ENCODE results near the gene BMAL1. TPM values are rescaled to one million over a fixed set of nuclear protein-coding genes. Genes with fewer than 3 reads are reported as not detected.

BMAL1 gene
- total and polyA plus RNA-seq, 5 donors from 2014 or later, result 16.3 to 104 (median 19.7) TPM

GRCh38 chr11:13279487-13279834 is 1.9 kb downstream of the BMAL1 start:
- Histone ChIP-seq H3K9me3 (ENCODE audit: control insufficient read depth in 2 of 2, low read length in 2 of 2) (no peaks in the 10 kb centered on the region), H3K27me3 (ENCODE audit: control insufficient read depth, insufficient read depth, low read length) (peaks cover 4% of the 10 kb centered on the region), H3K27ac (ENCODE audit: insufficient read depth, low read length, poor library complexity, severe bottlenecking) (peak overlapping the region; percentile 82), H3K36me3 (ENCODE audit: control insufficient read depth, insufficient read depth, low read length) (no peaks in the 10 kb centered on the region), H3K4me1 (ENCODE audit: control insufficient read depth, insufficient read depth, low read length, poor library complexity, severe bottlenecking) (peaks cover 63% of the 10 kb centered on the region), H3K4me3 (ENCODE audit: low read depth, low read length) (peak overlapping the region; percentile 85)
- DNase-seq (no peak), ATAC-seq (ENCODE audit: low read depth in 2 of 2) (no peak)
- Mint-ChIP-seq H3K36me3 (peaks cover 3% of the 10 kb centered on the region), H3K9me3 (no peaks in the 10 kb centered on the region), H3K4me1 (peaks cover 41 to 63% (median 58%) of the 10 kb centered on the region in 4 donors), H3K27me3 (peaks cover 29% of the 10 kb centered on the region), H3K27ac (peak overlapping the region; percentile 84 to 92 (median 85)), H3K4me3 (peak overlapping the region; percentile 90 to 99 (median 94))

GRCh38 chr11:13280092-13280722 is 2.6 kb downstream of the BMAL1 start:
- peak in 1 of 3 donors; percentile 43 for DNase-seq
- peaks cover 23% of the 10 kb centered on the region for H3K27me3 Mint-ChIP-seq
- Histone ChIP-seq H3K36me3 (ENCODE audit: control insufficient read depth, insufficient read depth, low read length) (no peaks in the 10 kb centered on the region), H3K27ac (ENCODE audit: insufficient read depth, low read length, poor library complexity, severe bottlenecking) (no peak overlapping the region), H3K9me3 (ENCODE audit: control insufficient read depth in 2 of 2, low read length in 2 of 2) (no peaks in the 10 kb centered on the region), H3K27me3 (ENCODE audit: control insufficient read depth, insufficient read depth, low read length) (peaks cover 3% of the 10 kb centered on the region), H3K4me3 (ENCODE audit: low read depth, low read length) (peak overlapping the region; percentile 85), H3K4me1 (ENCODE audit: control insufficient read depth, insufficient read depth, low read length, poor library complexity, severe bottlenecking) (peaks cover 70% of the 10 kb centered on the region)
- peaks cover 9% of the 10 kb centered on the region for H3K36me3 Mint-ChIP-seq
- peaks cover 47 to 71% (median 65%) of the 10 kb centered on the region in 4 donors for H3K4me1 Mint-ChIP-seq
- peak overlapping the region; percentile 90 to 99 (median 94) for H3K4me3 Mint-ChIP-seq
- no peaks in the 10 kb centered on the region for H3K9me3 Mint-ChIP-seq
- no peak for ATAC-seq (ENCODE audit: low read depth in 2 of 2)
- H3K27ac Mint-ChIP-seq, result peak overlapping the region; percentile 44 to 85 (median 84)

- H3K9me3 Mint-ChIP-seq, result no peaks in the 10 kb centered on the region
- Histone ChIP-seq H3K27ac (ENCODE audit: insufficient read depth, low read length, poor library complexity, severe bottlenecking) (no peak overlapping the region), H3K9me3 (ENCODE audit: control insufficient read depth in 2 of 2, low read length in 2 of 2) (no peaks in the 10 kb centered on the region), H3K36me3 (ENCODE audit: control insufficient read depth, insufficient read depth, low read length) (no peaks in the 10 kb centered on the region), H3K4me1 (ENCODE audit: control insufficient read depth, insufficient read depth, low read length, poor library complexity, severe bottlenecking) (peaks cover 74% of the 10 kb centered on the region), H3K27me3 (ENCODE audit: control insufficient read depth, insufficient read depth, low read length) (no peaks in the 10 kb centered on the region), H3K4me3 (ENCODE audit: low read depth, low read length) (peak overlapping the region; percentile 85)
- H3K27ac Mint-ChIP-seq, result peak overlapping the region; percentile 35 to 85 (median 84)
- H3K36me3 Mint-ChIP-seq, result peaks cover 10% of the 10 kb centered on the region
- peak overlapping the region; percentile 90 to 99 (median 94) for H3K4me3 Mint-ChIP-seq
- DNase-seq (no peak), ATAC-seq (ENCODE audit: low read depth in 2 of 2) (no peak)
- H3K27me3 Mint-ChIP-seq, result peaks cover 18% of the 10 kb centered on the region
- peaks cover 50 to 75% (median 67%) of the 10 kb centered on the region in 4 donors for H3K4me1 Mint-ChIP-seq
Measured at GRCh38 chr11:13280777-13281176, 3.2 kb downstream of the BMAL1 start.

- peaks cover 62 to 93% (median 81%) of the 10 kb centered on the region in 4 donors for H3K4me1 Mint-ChIP-seq
- no peaks in the 10 kb centered on the region for H3K27me3 Mint-ChIP-seq
- H3K4me3 Mint-ChIP-seq, result peak overlapping the region in 2 of 4 donors; percentile 16 to 75
- H3K36me3 Mint-ChIP-seq, result peaks cover 10% of the 10 kb centered on the region
- H3K9me3 Mint-ChIP-seq, result no peaks in the 10 kb centered on the region
- H3K4me3 ChIP-seq (ENCODE audit: low read depth, low read length), result no peak overlapping the region
- no peaks in the 10 kb centered on the region for H3K27me3 ChIP-seq (ENCODE audit: control insufficient read depth, insufficient read depth, low read length)
- H3K27ac ChIP-seq (ENCODE audit: insufficient read depth, low read length, poor library complexity, severe bottlenecking), result no peak overlapping the region
- peaks cover 90% of the 10 kb centered on the region for H3K4me1 ChIP-seq (ENCODE audit: control insufficient read depth, insufficient read depth, low read length, poor library complexity, severe bottlenecking)
- H3K9me3 ChIP-seq (ENCODE audit: control insufficient read depth in 2 of 2, low read length in 2 of 2), result no peaks in the 10 kb centered on the region
- H3K27ac Mint-ChIP-seq, result no peak overlapping the region
- no peaks in the 10 kb centered on the region for H3K36me3 ChIP-seq (ENCODE audit: control insufficient read depth, insufficient read depth, low read length)
- DNase-seq (no peak), ATAC-seq (ENCODE audit: low read depth in 2 of 2) (no peak)
Measured at GRCh38 chr11:13283636-13284035, 6.0 kb downstream of the BMAL1 start.

- Histone ChIP-seq H3K27me3 (ENCODE audit: control insufficient read depth, insufficient read depth, low read length) (no peaks in the 10 kb centered on the region), H3K9me3 (ENCODE audit: control insufficient read depth in 2 of 2, low read length in 2 of 2) (no peaks in the 10 kb centered on the region), H3K4me3 (ENCODE audit: low read depth, low read length) (no peak overlapping the region), H3K27ac (ENCODE audit: insufficient read depth, low read length, poor library complexity, severe bottlenecking) (peak overlapping the region; percentile 24), H3K36me3 (ENCODE audit: control insufficient read depth, insufficient read depth, low read length) (no peaks in the 10 kb centered on the region), H3K4me1 (ENCODE audit: control insufficient read depth, insufficient read depth, low read length, poor library complexity, severe bottlenecking) (peaks cover 82% of the 10 kb centered on the region)
- DNase-seq (no peak), ATAC-seq (ENCODE audit: low read depth in 2 of 2) (no peak)
- Mint-ChIP-seq H3K4me1 (peaks cover 55 to 96% (median 83%) of the 10 kb centered on the region in 4 donors), H3K4me3 (peak overlapping the region in 2 of 4 donors; percentile 4 to 63), H3K9me3 (no peaks in the 10 kb centered on the region), H3K27ac (peak overlapping the region; percentile 28 to 78 (median 72)), H3K27me3 (no peaks in the 10 kb centered on the region), H3K36me3 (peaks cover 12% of the 10 kb centered on the region)
Measured at GRCh38 chr11:13284776-13285588, 7.4 kb downstream of the BMAL1 start.

GRCh38 chr11:13286279-13286821 is 8.8 kb downstream of the BMAL1 start:
- H3K4me1 Mint-ChIP-seq, result peaks cover 52 to 93% (median 81%) of the 10 kb centered on the region in 4 donors
- ATAC-seq (ENCODE audit: low read depth in 2 of 2) (no peak), DNase-seq (no peak)
- peaks cover 13% of the 10 kb centered on the region for H3K36me3 Mint-ChIP-seq
- Histone ChIP-seq H3K4me3 (ENCODE audit: low read depth, low read length) (no peak overlapping the region), H3K27me3 (ENCODE audit: control insufficient read depth, insufficient read depth, low read length) (no peaks in the 10 kb centered on the region), H3K9me3 (ENCODE audit: control insufficient read depth in 2 of 2, low read length in 2 of 2) (no peaks in the 10 kb centered on the region), H3K4me1 (ENCODE audit: control insufficient read depth, insufficient read depth, low read length, poor library complexity, severe bottlenecking) (peaks cover 69% of the 10 kb centered on the region), H3K27ac (ENCODE audit: insufficient read depth, low read length, poor library complexity, severe bottlenecking) (peak overlapping the region; percentile 24), H3K36me3 (ENCODE audit: control insufficient read depth, insufficient read depth, low read length) (no peaks in the 10 kb centered on the region)
- peaks cover 0 to 2% (median 0%) of the 10 kb centered on the region in 7 donors for H3K9me3 Mint-ChIP-seq
- peak overlapping the region in 2 of 4 donors; percentile 4 to 13 for H3K4me3 Mint-ChIP-seq
- H3K27me3 Mint-ChIP-seq, result no peaks in the 10 kb centered on the region
- H3K27ac Mint-ChIP-seq, result peak overlapping the region in 1 of 3 donors; percentile 64

- DNase-seq, result peak in 1 of 3 donors; percentile 49
- no peaks in the 10 kb centered on the region for H3K9me3 ChIP-seq (ENCODE audit: control insufficient read depth in 2 of 2, low read length in 2 of 2)
- Mint-ChIP-seq H3K27me3 (no peaks in the 10 kb centered on the region), H3K9me3 (peaks cover 0 to 2% (median 0%) of the 10 kb centered on the region in 7 donors), H3K27ac (no peak overlapping the region), H3K36me3 (peaks cover 10% of the 10 kb centered on the region), H3K4me3 (peak overlapping the region in 2 of 4 donors; percentile 2 to 20), H3K4me1 (peaks cover 51 to 93% (median 80%) of the 10 kb centered on the region in 4 donors)
- no peaks in the 10 kb centered on the region for H3K36me3 ChIP-seq (ENCODE audit: control insufficient read depth, insufficient read depth, low read length)
- no peaks in the 10 kb centered on the region for H3K27me3 ChIP-seq (ENCODE audit: control insufficient read depth, insufficient read depth, low read length)
- H3K4me3 ChIP-seq (ENCODE audit: low read depth, low read length), result peak overlapping the region; percentile 11
- peak; percentile 56 to 65 for ATAC-seq (ENCODE audit: low read depth in 2 of 2)
- H3K4me1 ChIP-seq (ENCODE audit: control insufficient read depth, insufficient read depth, low read length, poor library complexity, severe bottlenecking), result peaks cover 62% of the 10 kb centered on the region
- no peak overlapping the region for H3K27ac ChIP-seq (ENCODE audit: insufficient read depth, low read length, poor library complexity, severe bottlenecking)
Measured at GRCh38 chr11:13287036-13287435, 9.4 kb downstream of the BMAL1 start.
